Karpas-422 (cell line): ENCODE data around the gene B4GALT2. TPM values are rescaled to one million over a fixed set of nuclear protein-coding genes. Genes with fewer than 3 reads are reported as not detected.

Experiments
- DNase-seq: peaks from one replicate; pipeline ENCODE4 v3.0.0-alpha.2; 2015
- H2AFZ ChIP-seq: fragments of 200-600 bp; sonication (generic); 2 replicates; pipeline ENCODE4 v1.6.1; 2014; ENCODE audit warnings: antibody characterized with exemption, low read length, mixed read lengths
- H3K27ac ChIP-seq: fragments of 200-600 bp; sonication (generic); 2 replicates; pipeline ENCODE4 v1.5.1; 2014; ENCODE audit warnings: mild to moderate bottlenecking, low read length, moderate library complexity
- H3K27me3 ChIP-seq: fragments of 200-600 bp; sonication (generic); 2 replicates; pipeline ENCODE4 v1.6.1; 2014; ENCODE audit warnings: low read length, mixed read lengths
- H3K36me3 ChIP-seq: fragments of 200-600 bp; sonication (generic); 2 replicates; pipeline ENCODE4 v1.6.1; 2014; ENCODE audit warnings: low read length, mixed read lengths; ENCODE audit not compliant: insufficient read depth
- H3K4me1 ChIP-seq: fragments of 200-600 bp; sonication (generic); 2 replicates; pipeline ENCODE4 v1.6.1; 2014; ENCODE audit warnings: mild to moderate bottlenecking, low read length, mixed read lengths
- H3K4me2 ChIP-seq: fragments of 200-600 bp; sonication (generic); 2 replicates; pipeline ENCODE4 v1.6.1; 2014; ENCODE audit warnings: low read length, low read depth, mild to moderate bottlenecking; ENCODE audit not compliant: poor library complexity, severe bottlenecking
- H3K4me3 ChIP-seq: fragments of 200-600 bp; sonication (generic); 2 replicates; pipeline ENCODE4 v1.5.1; 2014; ENCODE audit warnings: mild to moderate bottlenecking, antibody characterized with exemption, low read length, mixed read lengths
- H3K79me2 ChIP-seq: fragments of 200-600 bp; sonication (generic); 2 replicates; pipeline ENCODE4 v1.6.1; 2014; ENCODE audit warnings: mild to moderate bottlenecking, low read length, mixed read lengths
- H3K9ac ChIP-seq: fragments of 200-600 bp; sonication (generic); 2 replicates; pipeline ENCODE4 v1.6.0; 2014; ENCODE audit warnings: low read length
- H3K9me2 ChIP-seq: fragments of 200-600 bp; sonication (generic), shearing (Covaris generic); replicated peaks from 2 replicates; pipeline ENCODE4 v1.6.0; 2014; ENCODE audit warnings: mild to moderate bottlenecking, low read length, moderate library complexity; ENCODE audit not compliant: insufficient read depth
- H3K9me3 ChIP-seq: fragments of 300-700, 200-600 bp; sonication (generic); 2 replicates; pipeline ENCODE4 v1.6.1; 2014; ENCODE audit warnings: low read length, mixed read lengths
- H4K20me1 ChIP-seq: fragments of 200-600 bp; sonication (generic); 2 replicates; pipeline ENCODE4 v1.6.1; 2014; ENCODE audit warnings: mild to moderate bottlenecking, antibody characterized with exemption, low read length, low read depth; ENCODE audit not compliant: insufficient read depth
- total RNA-seq: library from RNA; depleted of rRNA; stranded (reverse); fragments of >200 nt; shearing (Covaris generic); gene quantifications from 2 replicates; pipeline ENCODE4 v1.2.3, GENCODE V29; 2014; ENCODE audit warnings: low replicate concordance

B4GALT2 gene
- total RNA-seq, 1 experiment from 2014 or later: 42.9 TPM

GRCh38 chr1:43951021-43951985, 27.7 kb upstream of the B4GALT2 start:
- no peak overlapping the region for H3K4me2 ChIP-seq
- H3K9me3 ChIP-seq: no peaks in the 10 kb centered on the region
- H3K27ac ChIP-seq: no peak overlapping the region
- no peak overlapping the region for H3K9ac ChIP-seq
- H2AFZ ChIP-seq: no peak overlapping the region
- H3K4me3 ChIP-seq: no peak overlapping the region
- H3K9me2 ChIP-seq: no peaks in the 10 kb centered on the region
- peaks cover 55% of the 10 kb centered on the region for H3K79me2 ChIP-seq
- H4K20me1 ChIP-seq: no peaks in the 10 kb centered on the region
- no peak for DNase-seq
- H3K27me3 ChIP-seq: no peaks in the 10 kb centered on the region
- H3K4me1 ChIP-seq: peaks cover 29% of the 10 kb centered on the region
- H3K36me3 ChIP-seq: no peaks in the 10 kb centered on the region

- H4K20me1 ChIP-seq: no peaks in the 10 kb centered on the region
- peak; percentile 83 for DNase-seq
- no peak overlapping the region for H2AFZ ChIP-seq
- H3K27me3 ChIP-seq: no peaks in the 10 kb centered on the region
- peaks cover 45% of the 10 kb centered on the region for H3K79me2 ChIP-seq
- no peaks in the 10 kb centered on the region; the same call in 1 of the 2 replicates for H3K36me3 ChIP-seq
- peak overlapping the region; percentile 3; the same call in 1 of the 2 replicates for H3K27ac ChIP-seq
- no peaks in the 10 kb centered on the region for H3K9me2 ChIP-seq
- peak overlapping the region; percentile 40 for H3K4me2 ChIP-seq
- H3K9ac ChIP-seq: peak overlapping the region; percentile 15
- H3K4me3 ChIP-seq: peak overlapping the region; percentile 4; the same call in 1 of the 2 replicates
- H3K9me3 ChIP-seq: no peaks in the 10 kb centered on the region
- peaks cover 27% of the 10 kb centered on the region for H3K4me1 ChIP-seq
Measured at GRCh38 chr1:43952731-43953346, 26.2 kb upstream of the B4GALT2 start.

GRCh38 chr1:43953361-43953760, 25.6 kb upstream of the B4GALT2 start:
- H3K27me3 ChIP-seq: no peaks in the 10 kb centered on the region

GRCh38 chr1:43954036-43954435, 25.0 kb upstream of the B4GALT2 start:
- Histone ChIP-seq H3K4me2 (no peak overlapping the region), H2AFZ (no peak overlapping the region), H3K27ac (no peak overlapping the region), H3K4me3 (no peak overlapping the region), H3K4me1 (peaks cover 16% of the 10 kb centered on the region), H3K9ac (no peak overlapping the region), H3K36me3 (no peaks in the 10 kb centered on the region; the same call in 1 of the 2 replicates), H3K27me3 (no peaks in the 10 kb centered on the region), H3K9me3 (no peaks in the 10 kb centered on the region), H3K79me2 (peaks cover 33% of the 10 kb centered on the region), H4K20me1 (no peaks in the 10 kb centered on the region), H3K9me2 (no peaks in the 10 kb centered on the region)
- DNase-seq: no peak

More at GRCh38 chr1:43953361-43953760, 25.6 kb upstream of the B4GALT2 start:
- Histone ChIP-seq H3K4me3 (no peak overlapping the region; the same call in 1 of the 2 replicates), H3K36me3 (no peaks in the 10 kb centered on the region; the same call in 1 of the 2 replicates), H2AFZ (no peak overlapping the region), H3K27ac (no peak overlapping the region), H3K9me2 (no peaks in the 10 kb centered on the region), H3K9me3 (no peaks in the 10 kb centered on the region), H3K79me2 (peaks cover 40% of the 10 kb centered on the region), H3K4me1 (peaks cover 21% of the 10 kb centered on the region), H4K20me1 (no peaks in the 10 kb centered on the region), H3K4me2 (peak overlapping the region; percentile 40), H3K9ac (peak overlapping the region; percentile 15)
- DNase-seq: no peak

GRCh38 chr1:43956234-43956633, 22.8 kb upstream of the B4GALT2 start:
- no peaks in the 10 kb centered on the region for H3K9me3 ChIP-seq
- H3K36me3 ChIP-seq: no peaks in the 10 kb centered on the region; the same call in 1 of the 2 replicates
- no peak overlapping the region for H3K9ac ChIP-seq
- H3K9me2 ChIP-seq: no peaks in the 10 kb centered on the region
- peaks cover 27% of the 10 kb centered on the region for H3K79me2 ChIP-seq
- H3K4me2 ChIP-seq: no peak overlapping the region
- no peak overlapping the region for H2AFZ ChIP-seq
- H3K27me3 ChIP-seq: no peaks in the 10 kb centered on the region
- peaks cover 16% of the 10 kb centered on the region for H3K4me1 ChIP-seq
- H3K4me3 ChIP-seq: no peak overlapping the region
- no peaks in the 10 kb centered on the region for H4K20me1 ChIP-seq
- H3K27ac ChIP-seq: no peak overlapping the region
- DNase-seq: no peak

GRCh38 chr1:43957407-43958040, 21.5 kb upstream of the B4GALT2 start:
- no peak overlapping the region for H3K4me2 ChIP-seq

GRCh38 chr1:43958351-43959255, 20.4 kb upstream of the B4GALT2 start:
- H2AFZ ChIP-seq: no peak overlapping the region
- no peak overlapping the region for H3K4me2 ChIP-seq
- no peak overlapping the region for H3K27ac ChIP-seq
- H3K36me3 ChIP-seq: no peaks in the 10 kb centered on the region; the same call in 1 of the 2 replicates
- H3K79me2 ChIP-seq: peaks cover 14% of the 10 kb centered on the region
- H3K4me3 ChIP-seq: no peak overlapping the region
- no peaks in the 10 kb centered on the region for H4K20me1 ChIP-seq
- no peaks in the 10 kb centered on the region for H3K9me3 ChIP-seq
- H3K4me1 ChIP-seq: peaks cover 1% of the 10 kb centered on the region
- no peak for DNase-seq
- no peaks in the 10 kb centered on the region for H3K9me2 ChIP-seq
- H3K27me3 ChIP-seq: no peaks in the 10 kb centered on the region
- no peak overlapping the region for H3K9ac ChIP-seq

More at GRCh38 chr1:43957407-43958040, 21.5 kb upstream of the B4GALT2 start:
- Histone ChIP-seq H3K4me1 (peaks cover 12% of the 10 kb centered on the region), H2AFZ (no peak overlapping the region), H4K20me1 (no peaks in the 10 kb centered on the region), H3K27me3 (no peaks in the 10 kb centered on the region), H3K9me2 (no peaks in the 10 kb centered on the region), H3K4me3 (no peak overlapping the region), H3K9me3 (no peaks in the 10 kb centered on the region), H3K79me2 (peaks cover 21% of the 10 kb centered on the region), H3K27ac (no peak overlapping the region), H3K36me3 (no peaks in the 10 kb centered on the region; the same call in 1 of the 2 replicates), H3K9ac (no peak overlapping the region)
- no peak for DNase-seq
